IPS-20b (cell line): ENCODE results near the gene RNASEH1.
"Not testable (repeated sequence)": the region's sequence is repeated elsewhere in the genome, so short reads cannot be mapped to it uniquely, and the experiment has no call there.

Experiments
- H3K27ac ChIP-seq: one replicate; pipeline ENCODE4 v1.5.1; 2013; ENCODE audit warnings: low read length
- H3K27me3 ChIP-seq: 2 replicates; pipeline ENCODE4 v1.6.1; 2013; ENCODE audit warnings: mild to moderate bottlenecking, low read length, inconsistent platforms; ENCODE audit not compliant: insufficient read depth
- H3K36me3 ChIP-seq: 2 replicates; pipeline ENCODE4 v1.6.1; 2013; ENCODE audit warnings: low read depth, mild to moderate bottlenecking, inconsistent platforms, low read length, moderate library complexity; ENCODE audit not compliant: insufficient read depth
- H3K4me1 ChIP-seq: 2 replicates; pipeline ENCODE4 v1.6.1; 2013; ENCODE audit warnings: mild to moderate bottlenecking, control low read depth, inconsistent platforms, low read length, moderate library complexity; ENCODE audit not compliant: insufficient read depth
- H3K4me3 ChIP-seq: 2 replicates; pipeline ENCODE4 v1.5.1; 2013; ENCODE audit warnings: mild to moderate bottlenecking, low read length, inconsistent platforms
- H3K9ac ChIP-seq: 2 replicates; pipeline ENCODE4 v1.6.1; 2013; ENCODE audit warnings: low read depth, mild to moderate bottlenecking, inconsistent platforms, low read length, moderate library complexity
- H3K9me3 ChIP-seq: 2 replicates; pipeline ENCODE4 v1.6.1; 2013; ENCODE audit warnings: mild to moderate bottlenecking, low read depth, low read length, inconsistent platforms; ENCODE audit not compliant: insufficient read depth

The RNASEH1 gene

GRCh38 chr2:3522961-3523421 lies 35.1 kb downstream of the RNASEH1 start:
- Histone ChIP-seq H3K36me3 (no peaks in the 10 kb centered on the region), H3K27me3 (peaks cover 13% of the 10 kb centered on the region; the same call in 1 of the 2 replicates), H3K4me3 (no peak overlapping the region), H3K4me1 (peaks cover 3% of the 10 kb centered on the region; the same call in 1 of the 2 replicates), H3K9me3 (no peaks in the 10 kb centered on the region), H3K9ac (no peak overlapping the region), H3K27ac (no peak overlapping the region)

GRCh38 chr2:3520591-3520990 lies 37.5 kb downstream of the RNASEH1 start:
- Histone ChIP-seq H3K4me3 (peak overlapping the region; percentile 66; the same call in 1 of the 2 replicates), H3K27me3 (peaks cover 13% of the 10 kb centered on the region; the same call in 1 of the 2 replicates), H3K4me1 (peaks cover 3% of the 10 kb centered on the region; the same call in 1 of the 2 replicates), H3K36me3 (peaks cover 4% of the 10 kb centered on the region; the same call in 1 of the 2 replicates), H3K27ac (no peak overlapping the region), H3K9ac (no peak overlapping the region), H3K9me3 (no peaks in the 10 kb centered on the region; the same call in 1 of the 2 replicates)

- peaks cover 4% of the 10 kb centered on the region; the same call in 1 of the 2 replicates for H3K36me3 ChIP-seq
- H3K9me3 ChIP-seq, result no peaks in the 10 kb centered on the region; the same call in 1 of the 2 replicates
- H3K27ac ChIP-seq, result peak within 1 kb of the TSS; percentile 76
- H3K27me3 ChIP-seq, result peaks cover 13% of the 10 kb centered on the region; the same call in 1 of the 2 replicates
- H3K9ac ChIP-seq, result peak within 1 kb of the TSS; percentile 79
- peaks cover 3% of the 10 kb centered on the region; the same call in 1 of the 2 replicates for H3K4me1 ChIP-seq
- peak within 1 kb of the TSS; percentile 83 for H3K4me3 ChIP-seq
Observed at GRCh38 chr2:3519255-3520205, 38.6 kb downstream of the RNASEH1 start, which contains the start of gene ADI1. Gene ADI1 (minus strand): TSS chr2:3519531. CDS start chr2:3519487, 44 bp downstream.

- Histone ChIP-seq H3K27me3 (peaks cover 13% of the 10 kb centered on the region; the same call in 1 of the 2 replicates), H3K4me1 (peaks cover 3% of the 10 kb centered on the region; the same call in 1 of the 2 replicates), H3K9ac (peak overlapping the region; percentile 79), H3K36me3 (peaks cover 4% of the 10 kb centered on the region; the same call in 1 of the 2 replicates), H3K4me3 (peak overlapping the region; percentile 83), H3K9me3 (no peaks in the 10 kb centered on the region; the same call in 1 of the 2 replicates), H3K27ac (peak overlapping the region; percentile 76)
Observed at GRCh38 chr2:3518496-3519254, 39.5 kb downstream of the RNASEH1 start.

- Histone ChIP-seq H3K36me3 (peaks cover 5% of the 10 kb centered on the region; the same call in 1 of the 2 replicates), H3K9ac (peak overlapping the region; percentile 79; the same call in 1 of the 2 replicates), H3K9me3 (no peaks in the 10 kb centered on the region; the same call in 1 of the 2 replicates), H3K4me1 (peaks cover 3% of the 10 kb centered on the region; the same call in 1 of the 2 replicates), H3K27me3 (peaks cover 13% of the 10 kb centered on the region; the same call in 1 of the 2 replicates), H3K27ac (peak overlapping the region; percentile 76), H3K4me3 (peak overlapping the region; percentile 83)
Observed at GRCh38 chr2:3517948-3518495, 40.1 kb downstream of the RNASEH1 start.

- Histone ChIP-seq H3K27me3 (peaks cover 13% of the 10 kb centered on the region; the same call in 1 of the 2 replicates), H3K4me3 (no peak overlapping the region), H3K27ac (no peak overlapping the region), H3K4me1 (peaks cover 3% of the 10 kb centered on the region), H3K9me3 (no peaks in the 10 kb centered on the region; the same call in 1 of the 2 replicates), H3K9ac (no peak overlapping the region), H3K36me3 (peaks cover 16% of the 10 kb centered on the region)
Observed at GRCh38 chr2:3516831-3517230, 41.3 kb downstream of the RNASEH1 start.

- not testable (repeated sequence) for H3K27me3 ChIP-seq, H3K4me3 ChIP-seq, H3K4me1 ChIP-seq, H3K9me3 ChIP-seq, H3K9ac ChIP-seq, H3K27ac ChIP-seq
- peaks cover 28% of the 10 kb centered on the region for H3K36me3 ChIP-seq
Observed at GRCh38 chr2:3515438-3515837, 42.7 kb downstream of the RNASEH1 start.

DNA sequence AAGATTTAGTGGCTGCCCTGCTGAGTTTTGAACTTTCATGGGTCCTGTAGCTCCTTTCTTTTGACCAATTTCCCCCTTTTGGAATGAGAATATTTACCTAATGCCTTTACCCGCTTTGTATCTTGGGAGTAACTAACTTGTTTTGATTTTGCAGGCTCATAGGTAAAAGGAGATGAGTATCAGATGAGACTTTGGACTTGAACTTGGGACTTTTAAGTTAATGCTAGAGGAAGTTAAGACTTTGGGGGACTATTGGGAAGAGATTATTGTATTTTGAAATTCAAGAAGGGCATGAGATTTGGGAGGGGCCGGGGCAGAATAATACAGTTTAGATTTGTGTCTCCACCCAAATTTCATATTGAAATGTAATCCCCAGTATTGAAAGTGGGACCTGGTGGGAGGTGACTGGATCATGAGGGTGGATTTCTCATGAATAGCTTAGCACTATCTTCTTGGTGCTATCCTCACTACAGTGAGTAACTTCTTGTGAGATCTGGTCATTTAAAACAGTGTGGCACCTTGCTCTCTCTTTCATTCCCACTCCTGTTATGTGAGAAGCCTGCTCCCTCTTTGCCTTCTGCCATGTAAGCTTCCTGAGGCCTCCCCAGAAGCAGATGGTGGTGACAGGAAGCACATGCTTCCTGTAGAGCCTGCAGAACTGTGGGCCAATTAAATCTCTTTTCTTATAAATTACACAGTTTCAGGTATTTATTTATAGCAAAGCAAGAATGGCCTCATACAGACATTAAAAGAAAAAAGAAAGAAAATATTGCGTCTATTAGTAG lies 44.9 kb downstream of the RNASEH1 start:
- Histone ChIP-seq H3K27ac (no peak overlapping the region), H3K4me3 (no peak overlapping the region), H3K27me3 (no peaks in the 10 kb centered on the region), H3K4me1 (no peaks in the 10 kb centered on the region; the same call in none of the 2 replicates), H3K9ac (no peak overlapping the region), H3K36me3 (peaks cover 29% of the 10 kb centered on the region), H3K9me3 (no peaks in the 10 kb centered on the region; the same call in 1 of the 2 replicates)

- Histone ChIP-seq H3K36me3 (peaks cover 28% of the 10 kb centered on the region), H3K4me1 (no peaks in the 10 kb centered on the region; the same call in 1 of the 2 replicates), H3K9me3 (no peaks in the 10 kb centered on the region; the same call in 1 of the 2 replicates), H3K27ac (no peak overlapping the region), H3K27me3 (no peaks in the 10 kb centered on the region), H3K4me3 (no peak overlapping the region), H3K9ac (no peak overlapping the region)
Observed at GRCh38 chr2:3512086-3512485, 46.0 kb downstream of the RNASEH1 start.

GRCh38 chr2:3505771-3506170 lies 52.4 kb downstream of the RNASEH1 start:
- Histone ChIP-seq H3K4me3 (no peak overlapping the region), H3K27me3 (no peaks in the 10 kb centered on the region), H3K36me3 (peaks cover 19% of the 10 kb centered on the region; the same call in 1 of the 2 replicates), H3K4me1 (no peaks in the 10 kb centered on the region), H3K9me3 (no peaks in the 10 kb centered on the region), H3K9ac (no peak overlapping the region), H3K27ac (no peak overlapping the region)
